ENCODE data around the gene OPRM1.

The OPRM1 gene

DNA sequence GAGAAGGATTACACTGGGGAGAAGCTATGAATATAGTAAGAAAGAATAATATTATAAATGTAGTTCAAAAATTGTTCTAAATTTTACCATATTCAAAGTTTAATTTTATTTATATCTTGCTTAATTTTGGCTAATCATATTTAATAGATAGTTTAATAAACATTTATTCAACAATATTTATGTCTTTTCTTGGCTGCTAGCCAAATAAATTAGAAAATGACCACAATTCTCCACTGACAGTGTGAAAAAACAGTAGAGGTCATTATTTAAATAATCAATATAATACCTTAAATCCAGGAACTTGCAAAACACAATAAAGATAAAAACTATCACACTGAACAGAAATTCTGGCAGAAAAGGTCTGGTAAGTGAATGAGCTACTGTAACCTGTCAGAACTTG, 171.6 kb downstream of the OPRM1 start:
- DNase-seq: no peak

DNA sequence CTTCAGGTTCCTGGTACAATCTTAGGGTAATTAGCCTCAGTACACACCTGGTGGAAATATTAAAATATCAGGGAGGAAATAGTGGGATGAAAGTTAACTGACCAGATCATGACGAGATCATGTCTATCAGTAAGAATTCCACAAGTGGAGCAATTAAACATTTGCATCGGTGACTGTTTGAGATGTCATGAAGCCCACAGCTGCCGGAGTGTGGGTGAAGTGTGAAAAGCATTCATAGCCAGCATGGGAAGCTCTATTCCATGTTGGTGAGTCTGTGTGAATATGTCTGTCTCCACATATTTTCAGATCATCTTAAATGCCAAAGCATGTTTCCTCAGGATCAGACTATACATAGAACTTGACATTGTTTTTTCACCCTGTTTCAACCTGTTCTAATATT, 174.7 kb downstream of the OPRM1 start:
- DNase-seq: no peak

DNA sequence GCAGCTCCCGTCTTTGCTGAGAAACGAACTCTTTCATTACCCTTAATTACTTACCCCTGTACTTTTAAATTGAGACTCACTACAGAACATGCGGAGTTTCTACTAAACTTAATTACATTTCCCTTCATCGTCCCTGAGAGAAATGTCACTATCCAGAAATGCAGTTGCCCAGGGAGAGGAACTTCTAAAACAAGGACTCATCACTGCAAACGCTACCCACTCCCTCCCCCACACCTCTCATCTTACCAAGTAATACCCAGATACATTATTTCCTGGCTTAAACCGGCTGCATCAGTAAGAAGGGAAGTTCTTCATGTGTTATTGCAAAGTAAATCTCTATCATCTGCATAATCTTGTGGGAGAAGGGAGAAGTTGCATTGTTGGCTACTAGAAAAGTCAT, 179.3 kb downstream of the OPRM1 start:
- peak; percentile 74 to 81 (median 79) for DNase-seq

DNA sequence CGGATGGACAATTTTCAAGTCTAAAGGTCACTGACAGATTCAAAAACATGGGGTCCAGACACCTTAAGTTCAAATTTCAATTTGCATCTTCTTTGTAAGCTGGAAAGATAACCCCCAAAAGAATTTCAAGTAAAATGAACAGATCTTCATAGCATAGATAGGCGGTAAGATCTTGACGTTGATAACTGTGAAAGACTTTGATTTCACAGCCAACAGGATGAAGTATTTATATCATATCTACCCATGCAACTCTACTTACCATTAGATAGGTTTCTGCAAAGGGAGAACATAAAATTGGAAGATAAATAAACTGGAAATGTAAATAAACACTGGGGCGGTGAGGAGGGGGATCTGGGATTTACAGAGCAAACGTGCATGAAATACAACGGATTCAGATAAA, 179.7 kb downstream of the OPRM1 start:
- DNase-seq: no peak

DNA sequence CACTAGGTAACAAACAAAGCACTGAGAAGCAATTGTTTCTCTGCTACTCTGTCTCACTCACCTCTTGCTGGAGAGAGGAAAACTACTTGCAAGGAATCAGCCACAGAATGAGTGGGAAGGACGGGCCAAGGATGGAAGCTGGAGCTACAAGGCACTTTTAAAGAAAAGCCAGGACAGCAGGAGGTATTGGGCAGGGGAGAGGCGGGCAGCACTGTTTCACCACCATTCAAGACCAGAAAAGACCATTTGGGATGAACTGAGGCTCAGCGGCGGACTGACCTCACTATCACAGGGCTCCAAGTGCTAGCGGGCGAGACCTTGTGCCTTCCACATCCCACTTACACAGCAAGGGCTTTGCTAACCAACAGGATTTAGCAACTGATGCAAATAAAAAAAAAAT, 180.2 kb downstream of the OPRM1 start:
- DNase-seq: no peak

DNA sequence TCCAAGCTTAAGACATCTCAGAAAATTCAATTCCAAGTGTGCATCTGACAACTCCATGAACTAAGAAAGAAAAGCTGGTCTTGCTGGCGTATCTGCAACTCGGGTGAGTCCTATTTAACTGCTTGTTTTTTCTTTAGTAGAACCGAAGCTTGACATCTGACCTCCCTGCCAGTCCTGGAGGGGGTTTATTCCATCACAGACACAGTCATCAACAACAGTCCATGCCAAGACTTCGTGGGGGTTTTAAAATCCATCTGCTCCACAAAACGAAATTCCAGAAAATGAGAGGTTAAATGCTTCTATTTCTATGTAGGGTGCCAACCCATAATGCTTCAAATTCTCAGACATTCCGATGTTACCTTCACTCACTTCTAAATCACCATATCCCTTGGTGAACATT, 183.7 kb downstream of the OPRM1 start:
- no peak for DNase-seq

DNA sequence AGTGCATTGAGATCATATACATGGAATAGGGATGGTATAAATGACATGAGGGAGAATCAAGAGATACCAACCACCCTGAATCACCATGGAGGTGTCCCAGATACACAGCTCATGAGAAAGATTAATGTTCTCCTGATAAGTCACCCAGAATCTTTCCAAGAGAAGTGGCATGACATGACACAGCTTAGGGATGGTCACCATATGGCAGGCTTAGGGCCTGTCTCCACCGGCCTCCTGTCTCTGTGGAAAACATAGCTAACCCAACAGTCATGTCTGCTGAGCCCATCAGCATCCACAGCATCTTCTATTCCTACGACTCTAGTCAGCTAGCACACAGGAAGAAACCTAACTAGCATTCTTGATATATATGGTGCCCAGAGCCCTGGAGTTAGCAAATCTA, 184.3 kb downstream of the OPRM1 start:
- DNase-seq: no peak

DNA sequence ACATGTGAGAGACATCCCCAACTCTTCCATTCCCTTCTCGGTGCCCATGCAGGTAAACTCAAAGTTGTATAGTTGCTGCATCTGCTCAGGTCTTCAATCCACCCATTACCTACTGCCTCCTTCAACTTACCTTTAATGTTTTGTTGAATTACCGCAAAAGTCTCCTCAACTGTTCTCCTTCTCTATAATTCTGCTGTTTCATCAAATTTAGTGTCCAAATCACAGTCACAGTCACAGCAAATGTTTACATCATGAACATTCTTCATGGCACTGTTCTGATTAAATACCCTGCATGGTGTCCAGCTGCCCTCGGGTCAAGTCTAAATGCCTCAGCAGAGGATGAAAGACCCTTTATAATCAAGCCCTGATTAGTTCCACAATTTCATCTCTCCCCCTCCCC, 187.4 kb downstream of the OPRM1 start:
- DNase-seq: no peak

DNA sequence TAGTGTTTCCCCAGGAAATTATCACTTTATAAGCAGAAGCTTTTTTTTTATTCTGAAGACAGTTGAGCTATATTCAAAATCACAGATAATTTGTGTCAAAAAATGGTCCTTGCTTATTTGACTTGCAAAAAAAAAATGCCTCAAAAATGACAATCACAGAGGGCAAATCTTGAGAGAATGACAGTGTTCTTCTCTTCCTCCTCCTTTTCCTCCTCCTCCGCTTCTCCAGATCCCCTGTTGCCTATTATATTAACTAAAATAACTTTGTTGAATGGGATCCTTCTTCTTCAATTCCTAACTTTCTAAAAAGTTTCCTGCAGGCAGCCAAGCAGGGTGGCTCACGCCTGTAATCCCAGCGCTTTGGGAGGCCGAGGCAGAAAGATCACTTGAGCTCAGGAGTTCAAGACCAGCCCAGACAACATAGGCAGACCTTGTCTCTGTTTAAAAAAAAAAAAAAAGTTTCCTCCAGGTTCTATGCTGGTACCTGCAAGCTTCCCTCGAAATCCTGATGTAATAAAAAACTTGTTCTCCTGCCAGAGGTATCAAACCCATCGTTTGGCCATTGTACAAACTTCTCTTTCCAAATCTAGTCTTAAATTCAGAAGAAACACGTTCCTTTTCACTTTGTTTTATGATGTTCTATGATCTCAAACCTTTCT, 189.0 kb downstream of the OPRM1 start:
- no peak for DNase-seq

DNA sequence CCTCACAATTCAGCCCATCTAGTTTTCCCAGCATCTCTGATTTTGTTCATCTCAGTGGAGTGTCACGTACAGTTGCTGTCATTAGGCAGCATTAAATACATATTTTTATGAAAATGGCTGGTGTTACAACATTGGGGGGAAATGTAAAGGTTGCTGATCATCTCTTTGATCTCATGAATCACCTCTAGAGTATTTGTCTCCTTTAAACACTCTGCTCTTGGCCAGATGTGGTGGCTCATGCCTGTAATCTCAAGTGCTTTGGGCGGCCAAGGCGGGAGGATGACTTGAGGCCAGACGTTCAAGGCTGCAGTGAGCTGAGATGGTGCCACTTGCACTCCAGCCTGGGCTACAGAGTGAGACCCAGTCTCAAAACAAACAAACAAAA, 189.5 kb downstream of the OPRM1 start:
- DNase-seq: no peak

DNA sequence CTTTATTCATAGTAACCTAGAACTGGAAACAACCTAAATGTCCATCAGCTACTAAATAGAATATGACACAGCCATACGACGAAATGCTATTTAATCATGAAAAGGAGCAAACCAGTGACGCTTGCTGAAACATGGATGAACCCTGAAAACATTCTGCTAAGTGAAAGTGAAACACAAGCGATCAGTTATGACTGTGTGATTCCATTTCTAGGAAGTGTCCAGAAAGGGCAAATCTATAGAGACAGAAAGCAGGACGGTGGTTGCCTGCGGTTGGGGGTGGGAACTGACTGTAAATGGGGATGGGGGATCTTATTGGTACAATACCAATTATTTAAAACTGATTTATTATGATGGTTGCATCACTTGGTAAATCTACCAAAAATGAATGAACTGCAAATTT, 190.7 kb downstream of the OPRM1 start:
- DNase-seq: peak; percentile 40 to 80 (median 45)

DNA sequence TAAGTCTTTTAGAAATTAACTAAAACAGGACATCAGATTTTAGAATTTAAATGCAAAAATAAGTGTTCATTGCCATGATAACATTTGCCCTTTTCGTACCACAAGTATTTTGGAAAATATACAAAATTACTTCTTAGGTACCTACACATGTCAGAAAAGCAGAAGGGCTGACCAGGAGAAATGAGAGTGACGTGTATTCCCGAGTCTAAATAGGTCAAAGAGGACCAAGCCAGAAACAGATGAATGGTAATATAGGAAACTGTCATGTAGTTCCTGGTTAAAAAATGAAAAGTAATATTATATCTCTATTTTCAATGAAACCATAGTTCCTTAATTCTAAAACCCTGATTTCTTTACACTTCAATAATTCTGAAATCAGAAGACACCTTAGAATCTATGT, 191.4 kb downstream of the OPRM1 start:
- DNase-seq: peak in 2 of 3 donors; percentile 19 to 33

DNA sequence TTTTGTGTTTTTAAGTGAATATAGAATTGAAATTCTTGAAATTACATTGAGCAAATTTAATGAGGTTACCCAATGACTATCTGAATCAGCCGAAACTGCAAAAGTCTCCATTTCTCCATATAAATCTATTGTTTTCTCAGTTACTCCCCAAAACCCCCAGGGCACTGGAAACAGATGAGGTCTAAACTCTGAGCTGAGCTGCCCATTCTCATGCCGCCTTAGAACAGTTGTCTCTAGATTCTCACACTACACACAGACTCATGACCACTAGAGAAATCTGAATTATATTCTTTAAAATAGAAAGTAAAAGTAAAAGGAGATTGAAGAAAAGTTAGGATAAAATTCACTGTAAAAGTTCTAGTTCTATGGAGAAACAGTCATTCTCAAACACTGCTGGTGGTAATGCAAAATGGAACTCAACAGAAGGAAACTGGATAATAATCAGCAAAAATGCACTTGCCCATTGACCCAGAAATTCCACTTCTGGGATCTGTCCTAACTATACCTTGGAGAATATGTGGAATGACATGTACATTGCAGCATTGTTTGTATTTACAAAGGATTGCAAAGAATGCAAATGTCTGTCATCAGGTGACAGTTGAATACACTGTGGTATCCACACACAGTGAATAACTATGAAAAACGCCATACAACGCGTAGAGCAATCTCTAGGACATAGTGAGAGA, 192.0 kb downstream of the OPRM1 start:
- peak in 1 of 3 donors; percentile 19 for DNase-seq

DNA sequence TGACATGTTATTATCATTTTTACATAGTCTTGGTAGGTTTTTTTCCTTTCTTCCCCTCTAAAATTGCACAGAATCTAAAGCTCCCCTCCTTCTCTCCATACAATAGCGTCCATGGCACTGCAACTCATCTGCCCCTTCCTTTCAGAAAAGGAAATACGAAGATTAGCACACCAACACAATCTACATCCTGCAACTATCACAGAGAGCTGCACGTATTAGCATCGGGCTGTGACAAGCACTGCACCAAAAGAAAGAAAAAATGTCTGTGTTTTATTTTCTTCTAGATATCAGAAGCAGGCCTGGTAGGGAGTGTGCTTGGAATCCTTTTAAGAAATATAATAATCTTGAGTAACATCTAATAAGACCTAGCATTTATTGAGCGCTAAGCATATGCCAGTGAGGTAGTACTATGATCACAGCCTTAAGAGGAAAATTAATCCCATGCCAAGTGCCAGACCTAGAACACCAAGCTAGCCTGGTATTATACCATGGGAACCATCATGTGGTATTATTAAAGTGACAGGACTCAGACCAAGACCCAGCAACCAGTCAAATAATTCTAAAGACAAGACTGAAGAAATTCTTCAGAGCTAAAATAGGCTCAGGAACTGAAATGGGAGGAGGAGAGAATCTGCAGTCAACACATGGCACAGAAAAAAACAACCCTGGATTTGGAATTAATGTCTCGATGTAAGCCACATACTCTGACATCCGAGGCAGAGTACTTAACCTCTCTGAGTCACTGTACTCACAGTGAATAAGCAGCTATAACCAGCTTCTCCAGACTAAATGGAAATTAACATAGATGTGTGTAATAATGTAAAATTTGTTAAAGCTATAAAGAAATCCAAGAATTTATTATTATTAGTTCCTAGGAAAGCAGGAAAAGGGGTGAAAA, 193.2 kb downstream of the OPRM1 start:
- DNase-seq: peak in 2 of 3 donors; percentile 31 to 45

DNA sequence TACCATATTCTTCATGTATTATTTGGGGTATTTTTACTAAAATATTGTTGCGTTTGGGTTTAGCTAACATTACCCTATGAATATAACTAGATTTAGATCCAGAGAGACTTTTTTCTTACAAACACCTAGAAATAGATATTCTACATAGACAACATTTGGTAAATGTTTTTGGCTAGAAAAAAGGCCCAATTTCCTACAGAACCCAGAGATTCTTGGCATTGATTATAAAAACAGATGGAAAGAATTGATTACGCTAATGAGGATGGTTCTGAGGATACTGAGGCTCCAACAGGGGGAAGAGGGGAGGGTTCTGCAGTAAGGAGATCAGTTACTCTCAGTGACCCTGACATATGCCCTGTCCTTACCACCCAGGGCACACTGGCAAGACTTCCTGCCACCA, 194.3 kb downstream of the OPRM1 start:
- no peak for DNase-seq

DNA sequence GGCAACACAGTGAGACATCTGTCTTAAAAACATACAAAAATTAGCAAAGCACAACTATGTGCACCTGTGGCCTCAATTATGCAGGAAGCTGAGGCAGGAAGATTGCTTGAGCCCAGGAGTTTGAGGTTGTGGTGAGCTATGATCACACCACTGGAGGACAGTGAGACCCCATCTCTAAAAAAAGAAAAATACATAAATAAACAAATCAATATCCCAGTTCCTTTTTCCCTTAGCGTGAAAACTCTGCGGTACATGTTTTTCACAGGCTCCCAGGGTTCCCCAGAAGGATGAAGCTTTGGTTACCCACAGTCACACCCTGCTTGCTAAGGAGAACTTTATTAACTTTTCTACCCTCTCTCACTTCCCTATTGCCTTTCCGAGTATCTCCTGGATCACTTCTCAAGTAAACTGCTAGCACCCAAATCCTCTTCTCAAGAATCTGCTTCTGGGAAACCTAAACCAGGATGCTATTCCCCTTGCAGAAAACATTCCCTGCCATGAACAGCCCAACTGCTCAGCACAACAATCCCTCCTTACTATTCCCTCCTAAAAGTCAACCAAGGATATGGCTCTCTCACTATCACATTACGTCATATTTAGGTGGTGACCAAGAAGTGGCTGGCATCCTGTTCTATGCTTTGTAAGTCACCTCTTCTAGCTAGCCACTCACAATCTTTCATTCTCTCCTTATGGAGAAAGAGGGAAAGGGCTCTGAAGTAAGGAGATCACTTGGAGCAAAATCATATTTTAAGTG, 195.2 kb downstream of the OPRM1 start:
- peak; percentile 38 to 58 (median 53) for DNase-seq

DNA sequence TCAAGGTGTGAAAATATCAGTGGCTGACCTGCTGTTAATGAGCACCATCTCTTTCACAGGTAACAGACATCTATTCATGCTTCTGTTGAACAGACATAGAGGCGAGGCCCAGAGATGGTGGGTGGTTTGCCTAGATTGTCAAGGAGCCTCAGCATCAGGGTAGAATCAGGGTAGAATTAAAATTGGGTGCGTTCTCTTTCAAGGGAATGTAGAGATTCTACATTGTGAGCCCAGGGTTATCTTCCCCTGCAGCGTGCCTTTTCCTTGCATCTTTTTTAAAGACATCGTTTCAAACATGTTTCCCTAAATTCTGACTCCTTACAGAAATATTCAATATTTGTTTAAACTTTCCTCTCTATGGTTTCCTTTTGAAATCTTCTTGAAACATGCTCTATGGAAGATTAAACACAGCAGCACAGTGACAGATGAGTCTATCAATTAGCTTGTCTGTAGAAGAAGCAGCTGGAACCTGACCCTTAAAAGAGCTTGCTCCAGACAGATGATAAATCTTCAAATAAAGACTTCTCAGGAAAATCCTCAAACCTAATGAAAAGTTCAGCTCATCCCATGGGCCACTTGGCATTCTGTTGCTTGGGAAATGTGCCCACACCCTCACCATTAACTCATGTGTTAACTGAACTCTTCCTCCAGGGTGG, 197.7 kb downstream of the OPRM1 start:
- DNase-seq: no peak

DNA sequence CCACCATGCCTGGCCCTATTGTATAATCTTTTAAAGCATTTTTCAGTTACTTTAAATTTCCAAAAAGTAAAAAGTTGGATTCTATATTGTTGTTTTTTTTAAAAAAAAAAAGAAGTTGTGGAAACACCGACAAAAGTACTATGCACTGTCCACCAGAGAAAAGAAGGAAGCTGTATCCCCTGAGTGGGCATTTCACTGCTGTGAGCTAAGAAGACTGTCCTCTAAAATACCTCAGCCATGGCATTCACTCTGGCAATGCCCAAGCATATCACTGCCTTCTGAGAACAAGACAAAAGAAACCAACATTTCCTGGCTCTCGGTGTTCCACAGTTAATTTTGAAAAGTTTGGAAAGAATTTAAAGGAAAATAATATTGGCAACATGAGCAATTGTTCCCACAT, 199.8 kb downstream of the OPRM1 start:
- DNase-seq: peak; percentile 44 to 60 (median 57)

DNA sequence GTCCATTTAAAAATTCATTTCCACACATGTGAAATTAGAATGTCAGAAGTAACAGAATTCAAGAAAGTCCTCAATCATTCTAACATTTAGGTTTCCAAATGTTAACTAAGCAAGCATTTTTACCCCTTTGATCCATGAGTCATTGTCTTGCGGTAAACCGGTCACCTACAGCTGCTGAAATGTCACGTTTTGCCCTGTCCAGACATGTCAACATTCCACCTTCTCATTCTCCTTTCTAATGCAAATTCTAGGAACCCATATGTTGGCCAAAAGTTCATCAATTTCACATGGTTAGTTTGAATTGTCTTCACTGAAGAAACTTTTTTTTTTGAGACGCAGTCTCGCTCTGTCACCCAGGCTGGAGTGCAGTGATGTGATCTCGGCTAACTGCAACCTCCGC, 200.4 kb downstream of the OPRM1 start:
- peak in 2 of 3 donors; percentile 17 to 38 for DNase-seq

DNA sequence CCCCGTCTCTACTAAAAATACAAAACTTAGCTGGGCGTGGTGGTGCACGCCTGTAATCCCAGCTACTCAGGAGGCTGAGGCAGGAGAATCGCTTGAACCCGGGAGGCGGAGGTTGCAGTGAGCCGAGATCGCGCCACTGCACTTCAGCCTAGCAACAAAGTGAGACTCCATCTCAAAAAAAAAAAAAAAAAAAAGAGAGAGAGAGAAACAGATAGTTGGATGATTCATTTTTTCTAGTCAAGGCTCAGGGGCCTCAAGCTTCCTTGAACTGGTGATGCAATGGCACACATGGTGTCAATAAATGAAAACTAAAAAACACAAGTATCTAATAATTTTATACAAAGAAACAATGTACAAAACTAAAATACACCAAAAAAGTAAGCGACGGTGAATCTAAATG, 202.0 kb downstream of the OPRM1 start:
- peak; percentile 37 to 71 (median 54) for DNase-seq

DNA sequence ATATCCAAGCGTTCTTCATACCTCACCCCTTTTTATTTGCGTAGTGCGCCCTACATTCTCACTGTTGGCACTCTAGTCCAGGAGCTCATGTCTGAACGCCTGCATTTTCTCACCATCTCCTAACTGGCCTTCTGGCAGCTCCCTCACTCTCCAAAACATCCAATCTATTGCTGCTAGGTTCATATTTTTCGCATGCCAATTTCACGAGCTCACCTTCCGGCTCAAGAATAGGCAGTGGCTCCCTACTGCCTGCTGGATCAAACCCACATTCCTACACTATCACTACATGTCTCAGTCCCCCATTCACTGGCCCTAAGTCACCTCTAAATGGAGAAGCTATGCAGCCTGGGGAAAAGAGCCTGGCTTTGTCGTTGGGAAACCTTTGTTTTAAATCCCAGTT, 202.5 kb downstream of the OPRM1 start:
- peak in 1 of 3 donors; percentile 20 for DNase-seq

DNA sequence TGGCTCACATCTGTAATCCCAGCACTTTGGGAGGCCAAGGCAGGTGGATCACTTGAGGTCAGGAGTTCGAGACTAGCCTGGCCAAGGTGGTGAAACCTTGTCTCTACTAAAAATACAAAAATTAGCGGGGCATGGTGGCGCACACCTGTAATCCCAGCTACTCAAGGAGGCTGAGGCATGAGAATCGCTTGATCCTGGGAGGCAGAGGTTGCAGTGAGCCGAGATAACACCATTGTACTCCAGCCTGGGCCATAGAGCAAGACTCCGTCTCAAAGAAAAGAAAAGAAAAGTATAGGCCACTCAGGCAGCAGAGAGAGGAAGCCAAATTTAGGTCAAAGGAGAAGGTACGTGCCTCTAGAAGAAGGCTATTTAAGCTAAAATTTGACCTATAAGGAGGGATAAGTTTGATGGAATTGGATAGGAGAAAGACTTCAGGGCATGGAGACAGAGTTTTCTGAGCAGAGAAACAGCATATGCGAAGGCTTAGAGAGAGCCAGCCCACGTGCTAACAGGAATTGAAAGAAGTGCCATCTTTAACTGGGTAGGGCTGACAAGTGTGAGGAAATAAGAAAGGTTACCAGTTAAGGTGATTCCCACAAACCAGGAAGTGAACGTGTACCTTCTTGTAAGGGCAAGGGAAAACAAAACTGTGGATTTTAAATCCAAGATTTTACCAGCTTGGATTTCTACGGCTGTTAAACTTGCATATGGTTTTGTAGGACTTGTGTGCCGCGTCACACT, 203.7 kb downstream of the OPRM1 start:
- DNase-seq: no peak

Data from suppressor macrophage treated with lipopolysaccharide for 1 hour (primary cell).